CMK (cell line): ENCODE results near the gene EFNB2.

Experiments used
- DNase-seq: peaks from one replicate; pipeline ENCODE4 v3.0.0-alpha.2; 2010; ENCODE audit warnings: low read depth

Gene EFNB2

GRCh38 chr13:106445996-106446395, 89.5 kb downstream of the EFNB2 start:
- no peak for DNase-seq

GRCh38 chr13:106443607-106444322, 91.7 kb downstream of the EFNB2 start:
- DNase-seq = no peak

- DNase-seq = no peak
These were observed 94.6 kb downstream of the EFNB2 start for GRCh38 chr13:106440866-106441265.
